ENCODE measurements around the gene UBR4.

DNA sequence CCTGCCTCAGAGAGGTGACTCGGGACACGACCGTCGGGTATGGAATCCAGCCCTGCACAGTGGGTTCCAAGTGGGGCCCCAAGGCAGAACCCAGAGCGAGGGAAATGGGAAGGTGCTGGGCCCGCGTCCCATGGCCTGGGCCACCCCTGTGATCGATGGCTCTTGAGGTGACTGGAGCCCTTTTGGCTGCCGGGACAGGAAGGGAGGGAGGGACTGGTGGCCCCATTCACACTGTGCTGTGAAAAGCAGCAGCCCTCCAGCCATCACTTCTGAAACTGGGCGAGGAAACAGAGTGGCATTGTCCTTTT is 143.2 kb downstream of the UBR4 start:
- TF ChIP-seq CTCF (IDR thresholded peaks at IDR 0.05) (no peak), POLR2AphosphoS5 (IDR thresholded peaks at IDR 0.05) (no peak), POLR2A (IDR thresholded peaks at IDR 0.05) (no peak), EP300 (IDR thresholded peaks at IDR 0.05; ENCODE audit: low read depth) (no peak)

Measured in transverse colon (tissue), 4 donors.